Stimulated activated naive B cell treated with anti-CD40 and anti-IgM and Interleukin-4, amounts not matched to agents 10 μg/mL and 1 μg/mL and 100 μg/mL, for 72 hours (primary cell): ENCODE data around the gene SLC44A3.
A peak's percentile ranks its signal among the peaks of the same experiment; 100 is the strongest.

Source experiments
- ATAC-seq, 2 donors: fragments of 150-1000 bp; cut with Tn5 transposase; replicated peaks; 2 replicates each; pipeline ENCODE4 v1.10.0; 2021; ENCODE audit warnings: moderate library complexity in 1 of 2
- DNase-seq: peaks from one replicate; pipeline ENCODE4 v3.0.0; 2021
- H3K27ac Mint-ChIP-seq: one replicate; pipeline ENCODE4 v1.8.0; 2022; ENCODE audit warnings: mild to moderate bottlenecking, mixed read lengths
- H3K27me3 Mint-ChIP-seq, 2 donors: one replicate each; pipeline ENCODE4 v1.8.0; 2022; ENCODE audit warnings: mixed read lengths in 2 of 2
- H3K36me3 Mint-ChIP-seq, 2 donors: one replicate each; pipeline ENCODE4 v1.8.0; 2022; ENCODE audit warnings: mixed read lengths in 2 of 2, mild to moderate bottlenecking in 1 of 2
- H3K4me1 Mint-ChIP-seq, 2 donors: one replicate each; pipeline ENCODE4 v1.8.0; 2022; ENCODE audit warnings: mixed read lengths in 2 of 2, mild to moderate bottlenecking in 1 of 2
- H3K4me3 Mint-ChIP-seq, 2 donors: one replicate each; pipeline ENCODE4 v1.8.0; 2022; ENCODE audit warnings: mild to moderate bottlenecking in 2 of 2, mixed read lengths in 2 of 2, moderate library complexity in 1 of 2
- H3K9me3 Mint-ChIP-seq, 2 donors: one replicate each; pipeline ENCODE4 v1.8.0; 2022; ENCODE audit warnings: mixed read lengths in 2 of 2, mild to moderate bottlenecking in 1 of 2

The SLC44A3 gene

GRCh38 chr1:94926126-94926914, 106.2 kb downstream of the SLC44A3 start:
- peaks cover 2 to 3% of the 10 kb centered on the region in 2 donors for H3K36me3 Mint-ChIP-seq

GRCh38 chr1:94926915-94927404, 106.8 kb downstream of the SLC44A3 start, which contains the start of gene CNN3:
Gene CNN3, minus strand, starts transcription at chr1:94927110. Its CDS starts 216 bp downstream, at chr1:94926894.
- H3K9me3 Mint-ChIP-seq, result no peaks in the 10 kb centered on the region
- peak; percentile 87 to 88 for ATAC-seq
- DNase-seq, result peak; percentile 74
- peaks cover 2 to 3% of the 10 kb centered on the region in 2 donors for H3K36me3 Mint-ChIP-seq
- H3K27ac Mint-ChIP-seq, result peak within 1 kb of the TSS; percentile 83
- peaks cover 18 to 35% of the 10 kb centered on the region in 2 donors for H3K4me1 Mint-ChIP-seq
- H3K4me3 Mint-ChIP-seq, result peak within 1 kb of the TSS; percentile 83 to 88
- peaks cover 7 to 26% of the 10 kb centered on the region in 2 donors for H3K27me3 Mint-ChIP-seq

More at GRCh38 chr1:94926126-94926914, 106.2 kb downstream of the SLC44A3 start:
- H3K4me3 Mint-ChIP-seq, result peak overlapping the region; percentile 82 to 88
- H3K27ac Mint-ChIP-seq, result peak overlapping the region; percentile 82
- DNase-seq (peak; percentile 5), ATAC-seq (peak; percentile 40 to 41)
- peaks cover 18 to 35% of the 10 kb centered on the region in 2 donors for H3K4me1 Mint-ChIP-seq
- H3K9me3 Mint-ChIP-seq, result no peaks in the 10 kb centered on the region
- peaks cover 7 to 26% of the 10 kb centered on the region in 2 donors for H3K27me3 Mint-ChIP-seq

- Mint-ChIP-seq H3K27ac (peak overlapping the region; percentile 83), H3K4me3 (peak overlapping the region; percentile 72 to 83), H3K4me1 (peaks cover 18 to 35% of the 10 kb centered on the region in 2 donors), H3K36me3 (peaks cover 2 to 3% of the 10 kb centered on the region in 2 donors), H3K27me3 (peaks cover 7 to 26% of the 10 kb centered on the region in 2 donors), H3K9me3 (no peaks in the 10 kb centered on the region)
- DNase-seq, result peak; percentile 13
- peak in 1 of 2 donors; percentile 31 for ATAC-seq
Measured at GRCh38 chr1:94927405-94928175, 107.4 kb downstream of the SLC44A3 start.

GRCh38 chr1:94928293-94928939, 108.3 kb downstream of the SLC44A3 start:
- peaks cover 14 to 27% of the 10 kb centered on the region in 2 donors for H3K4me1 Mint-ChIP-seq
- no peak for DNase-seq
- H3K36me3 Mint-ChIP-seq, result peaks cover 2 to 3% of the 10 kb centered on the region in 2 donors
- no peak for ATAC-seq
- H3K4me3 Mint-ChIP-seq, result peak overlapping the region; percentile 22 to 72
- H3K27ac Mint-ChIP-seq, result no peak overlapping the region
- peaks cover 7 to 26% of the 10 kb centered on the region in 2 donors for H3K27me3 Mint-ChIP-seq
- H3K9me3 Mint-ChIP-seq, result no peaks in the 10 kb centered on the region

GRCh38 chr1:94929351-94930217, 109.4 kb downstream of the SLC44A3 start:
- no peaks in the 10 kb centered on the region for H3K36me3 Mint-ChIP-seq
- H3K4me1 Mint-ChIP-seq, result peaks cover 14 to 17% of the 10 kb centered on the region in 2 donors
- peaks cover 0 to 16% of the 10 kb centered on the region in 2 donors for H3K27me3 Mint-ChIP-seq
- no peak overlapping the region for H3K27ac Mint-ChIP-seq
- no peak for DNase-seq
- no peak overlapping the region for H3K4me3 Mint-ChIP-seq
- ATAC-seq, result no peak
- no peaks in the 10 kb centered on the region for H3K9me3 Mint-ChIP-seq

GRCh38 chr1:94931254-94931841, 111.2 kb downstream of the SLC44A3 start:
- DNase-seq (no peak), ATAC-seq (no peak)
- H3K27me3 Mint-ChIP-seq, result peaks cover 0 to 8% of the 10 kb centered on the region in 2 donors
- H3K27ac Mint-ChIP-seq, result no peak overlapping the region
- H3K4me3 Mint-ChIP-seq, result no peak overlapping the region
- no peaks in the 10 kb centered on the region for H3K9me3 Mint-ChIP-seq
- no peaks in the 10 kb centered on the region for H3K36me3 Mint-ChIP-seq
- H3K4me1 Mint-ChIP-seq, result peaks cover 0 to 4% of the 10 kb centered on the region in 2 donors

- H3K27me3 Mint-ChIP-seq, result no peaks in the 10 kb centered on the region
- no peak for DNase-seq
- H3K9me3 Mint-ChIP-seq, result no peaks in the 10 kb centered on the region
- no peaks in the 10 kb centered on the region for H3K36me3 Mint-ChIP-seq
- no peak overlapping the region for H3K4me3 Mint-ChIP-seq
- H3K4me1 Mint-ChIP-seq, result no peaks in the 10 kb centered on the region
- no peak for ATAC-seq
- no peak overlapping the region for H3K27ac Mint-ChIP-seq
Measured at GRCh38 chr1:94934551-94934950, 114.4 kb downstream of the SLC44A3 start.

- Mint-ChIP-seq H3K36me3 (no peaks in the 10 kb centered on the region), H3K4me1 (no peaks in the 10 kb centered on the region), H3K27me3 (no peaks in the 10 kb centered on the region), H3K9me3 (no peaks in the 10 kb centered on the region), H3K4me3 (no peak overlapping the region), H3K27ac (no peak overlapping the region)
- DNase-seq (no peak), ATAC-seq (no peak)
Measured at GRCh38 chr1:94935034-94935433, 114.9 kb downstream of the SLC44A3 start.

- Mint-ChIP-seq H3K4me1 (no peaks in the 10 kb centered on the region), H3K27ac (no peak overlapping the region), H3K27me3 (no peaks in the 10 kb centered on the region), H3K9me3 (no peaks in the 10 kb centered on the region), H3K4me3 (no peak overlapping the region), H3K36me3 (no peaks in the 10 kb centered on the region)
- DNase-seq (no peak), ATAC-seq (no peak)
Measured at GRCh38 chr1:94935476-94935875, 115.3 kb downstream of the SLC44A3 start.

- ATAC-seq (no peak), DNase-seq (no peak)
- H3K4me1 Mint-ChIP-seq, result no peaks in the 10 kb centered on the region
- H3K4me3 Mint-ChIP-seq, result no peak overlapping the region
- H3K9me3 Mint-ChIP-seq, result no peaks in the 10 kb centered on the region
- H3K27me3 Mint-ChIP-seq, result no peaks in the 10 kb centered on the region
- no peaks in the 10 kb centered on the region for H3K36me3 Mint-ChIP-seq
- no peak overlapping the region for H3K27ac Mint-ChIP-seq
Measured at GRCh38 chr1:94936861-94937620, 116.9 kb downstream of the SLC44A3 start.

- ATAC-seq (no peak), DNase-seq (no peak)
- H3K9me3 Mint-ChIP-seq, result no peaks in the 10 kb centered on the region
- H3K36me3 Mint-ChIP-seq, result no peaks in the 10 kb centered on the region
- no peaks in the 10 kb centered on the region for H3K4me1 Mint-ChIP-seq
- H3K4me3 Mint-ChIP-seq, result no peak overlapping the region
- H3K27ac Mint-ChIP-seq, result no peak overlapping the region
- no peaks in the 10 kb centered on the region for H3K27me3 Mint-ChIP-seq
Measured at GRCh38 chr1:94937820-94938219, 117.7 kb downstream of the SLC44A3 start.

- Mint-ChIP-seq H3K27ac (no peak overlapping the region), H3K4me1 (no peaks in the 10 kb centered on the region)
Measured at GRCh38 chr1:94940738-94941137, 120.6 kb downstream of the SLC44A3 start.

More at GRCh38 chr1:94940738-94941137, 120.6 kb downstream of the SLC44A3 start:
- ATAC-seq, result no peak
- no peaks in the 10 kb centered on the region for H3K36me3 Mint-ChIP-seq
- no peaks in the 10 kb centered on the region for H3K9me3 Mint-ChIP-seq
- DNase-seq, result no peak
- H3K27me3 Mint-ChIP-seq, result peaks cover 0 to 6% of the 10 kb centered on the region in 2 donors
- no peak overlapping the region for H3K4me3 Mint-ChIP-seq
